ENCODE measurements around the gene CRHR2.

- TF ChIP-seq FOXJ3 (CRISPR knock-in tag; IDR thresholded peaks at IDR 0.05) (no peak), NFIC (IDR thresholded peaks at IDR 0.05; ENCODE audit: borderline replicate concordance) (no peak), POLR2AphosphoS5 (IDR thresholded peaks at IDR 0.05; ENCODE audit: low read depth, low read length) (no peak), MXI1 (IDR thresholded peaks at IDR 0.05; ENCODE audit: low read depth, low read length) (no peak), NRF1 (IDR thresholded peaks at IDR 0.05; ENCODE audit: low read depth, low read length) (no peak), USF2 (IDR thresholded peaks at IDR 0.05; ENCODE audit: borderline replicate concordance, low read depth, low read length) (no peak), FOSL2 (IDR thresholded peaks at IDR 0.05; ENCODE audit: borderline replicate concordance, low read depth) (no peak), EP300 (IDR thresholded peaks at IDR 0.05; ENCODE audit: borderline replicate concordance in 1 of 2, low read depth in 1 of 2, low read length in 1 of 2) (no peak), TAF1 (IDR thresholded peaks at IDR 0.05; ENCODE audit: borderline replicate concordance, low read depth, low read length) (no peak), EZH2phosphoT487 (IDR thresholded peaks at IDR 0.05; ENCODE audit: borderline replicate concordance, low read depth) (no peak)
- TF ChIP-seq, protein P1, sequence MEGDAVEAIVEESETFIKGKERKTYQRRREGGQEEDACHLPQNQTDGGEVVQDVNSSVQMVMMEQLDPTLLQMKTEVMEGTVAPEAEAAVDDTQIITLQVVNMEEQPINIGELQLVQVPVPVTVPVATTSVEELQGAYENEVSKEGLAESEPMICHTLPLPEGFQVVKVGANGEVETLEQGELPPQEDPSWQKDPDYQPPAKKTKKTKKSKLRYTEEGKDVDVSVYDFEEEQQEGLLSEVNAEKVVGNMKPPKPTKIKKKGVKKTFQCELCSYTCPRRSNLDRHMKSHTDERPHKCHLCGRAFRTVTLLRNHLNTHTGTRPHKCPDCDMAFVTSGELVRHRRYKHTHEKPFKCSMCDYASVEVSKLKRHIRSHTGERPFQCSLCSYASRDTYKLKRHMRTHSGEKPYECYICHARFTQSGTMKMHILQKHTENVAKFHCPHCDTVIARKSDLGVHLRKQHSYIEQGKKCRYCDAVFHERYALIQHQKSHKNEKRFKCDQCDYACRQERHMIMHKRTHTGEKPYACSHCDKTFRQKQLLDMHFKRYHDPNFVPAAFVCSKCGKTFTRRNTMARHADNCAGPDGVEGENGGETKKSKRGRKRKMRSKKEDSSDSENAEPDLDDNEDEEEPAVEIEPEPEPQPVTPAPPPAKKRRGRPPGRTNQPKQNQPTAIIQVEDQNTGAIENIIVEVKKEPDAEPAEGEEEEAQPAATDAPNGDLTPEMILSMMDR (IDR thresholded peaks at IDR 0.05), result no peak
- TF ChIP-seq, protein P2, sequence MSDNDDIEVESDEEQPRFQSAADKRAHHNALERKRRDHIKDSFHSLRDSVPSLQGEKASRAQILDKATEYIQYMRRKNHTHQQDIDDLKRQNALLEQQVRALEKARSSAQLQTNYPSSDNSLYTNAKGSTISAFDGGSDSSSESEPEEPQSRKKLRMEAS (IDR thresholded peaks at IDR 0.05; ENCODE audit: low read depth), result no peak
- TF ChIP-seq, protein P3, sequence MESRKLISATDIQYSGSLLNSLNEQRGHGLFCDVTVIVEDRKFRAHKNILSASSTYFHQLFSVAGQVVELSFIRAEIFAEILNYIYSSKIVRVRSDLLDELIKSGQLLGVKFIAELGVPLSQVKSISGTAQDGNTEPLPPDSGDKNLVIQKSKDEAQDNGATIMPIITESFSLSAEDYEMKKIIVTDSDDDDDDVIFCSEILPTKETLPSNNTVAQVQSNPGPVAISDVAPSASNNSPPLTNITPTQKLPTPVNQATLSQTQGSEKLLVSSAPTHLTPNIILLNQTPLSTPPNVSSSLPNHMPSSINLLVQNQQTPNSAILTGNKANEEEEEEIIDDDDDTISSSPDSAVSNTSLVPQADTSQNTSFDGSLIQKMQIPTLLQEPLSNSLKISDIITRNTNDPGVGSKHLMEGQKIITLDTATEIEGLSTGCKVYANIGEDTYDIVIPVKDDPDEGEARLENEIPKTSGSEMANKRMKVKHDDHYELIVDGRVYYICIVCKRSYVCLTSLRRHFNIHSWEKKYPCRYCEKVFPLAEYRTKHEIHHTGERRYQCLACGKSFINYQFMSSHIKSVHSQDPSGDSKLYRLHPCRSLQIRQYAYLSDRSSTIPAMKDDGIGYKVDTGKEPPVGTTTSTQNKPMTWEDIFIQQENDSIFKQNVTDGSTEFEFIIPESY (IDR thresholded peaks at IDR 0.05; ENCODE audit: borderline replicate concordance, low read depth), result no peak
Observed at GRCh38 chr7:30714129-30714528, 31.9 kb upstream of the CRHR2 start.
